ENCODE results near the gene SAFB.

DNA sequence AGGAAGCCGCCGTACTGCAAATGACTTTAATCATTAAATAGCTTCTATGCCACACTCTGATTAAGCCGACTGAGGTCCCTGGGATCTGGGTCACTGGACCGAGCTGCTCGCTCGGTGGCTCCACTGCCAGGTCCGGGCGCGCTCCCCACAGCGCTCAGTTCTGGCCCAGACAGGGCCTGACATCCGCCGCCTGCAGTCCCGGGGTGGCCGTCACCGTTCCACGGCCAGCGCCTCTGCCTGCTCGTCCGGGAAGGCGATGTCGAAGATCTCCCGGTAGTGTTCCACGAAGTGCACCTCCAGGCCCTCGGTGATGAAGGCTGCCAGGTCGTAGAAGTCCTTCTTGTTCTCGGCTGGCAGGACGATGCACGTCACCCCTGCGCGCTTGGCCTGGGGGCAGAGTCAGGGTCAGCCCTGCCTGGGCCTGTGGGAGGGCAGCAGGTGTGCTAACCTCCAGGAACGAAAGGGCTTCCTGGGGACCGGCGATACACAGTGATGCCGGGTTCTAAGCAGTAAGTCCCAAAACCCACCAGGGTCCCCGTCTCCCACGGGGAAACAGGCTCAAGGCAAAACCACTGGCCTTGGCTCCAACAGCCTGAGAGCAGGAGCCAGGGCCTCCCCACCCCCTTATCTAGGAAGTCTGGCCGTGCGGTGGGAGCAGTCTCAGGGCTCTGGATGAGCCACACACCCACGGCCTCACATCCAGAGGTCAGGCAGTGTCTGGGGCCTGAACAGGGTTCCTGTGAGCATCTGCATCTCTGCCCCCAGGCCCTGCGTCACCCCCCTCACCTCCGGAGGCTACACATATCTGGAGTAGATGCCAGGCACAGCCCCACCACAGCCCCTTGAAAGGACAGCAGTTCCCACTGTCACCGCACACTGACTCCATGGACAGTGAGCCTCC lies 69.2 kb downstream of the SAFB start:
- TF ChIP-seq, protein P1, sequence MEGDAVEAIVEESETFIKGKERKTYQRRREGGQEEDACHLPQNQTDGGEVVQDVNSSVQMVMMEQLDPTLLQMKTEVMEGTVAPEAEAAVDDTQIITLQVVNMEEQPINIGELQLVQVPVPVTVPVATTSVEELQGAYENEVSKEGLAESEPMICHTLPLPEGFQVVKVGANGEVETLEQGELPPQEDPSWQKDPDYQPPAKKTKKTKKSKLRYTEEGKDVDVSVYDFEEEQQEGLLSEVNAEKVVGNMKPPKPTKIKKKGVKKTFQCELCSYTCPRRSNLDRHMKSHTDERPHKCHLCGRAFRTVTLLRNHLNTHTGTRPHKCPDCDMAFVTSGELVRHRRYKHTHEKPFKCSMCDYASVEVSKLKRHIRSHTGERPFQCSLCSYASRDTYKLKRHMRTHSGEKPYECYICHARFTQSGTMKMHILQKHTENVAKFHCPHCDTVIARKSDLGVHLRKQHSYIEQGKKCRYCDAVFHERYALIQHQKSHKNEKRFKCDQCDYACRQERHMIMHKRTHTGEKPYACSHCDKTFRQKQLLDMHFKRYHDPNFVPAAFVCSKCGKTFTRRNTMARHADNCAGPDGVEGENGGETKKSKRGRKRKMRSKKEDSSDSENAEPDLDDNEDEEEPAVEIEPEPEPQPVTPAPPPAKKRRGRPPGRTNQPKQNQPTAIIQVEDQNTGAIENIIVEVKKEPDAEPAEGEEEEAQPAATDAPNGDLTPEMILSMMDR (IDR thresholded peaks at IDR 0.05; ENCODE audit: poor library complexity, severe bottlenecking) = no peak
- no peak for TF ChIP-seq RAD21 (conservative IDR thresholded peaks at IDR 0.05)
- no peak for TF ChIP-seq EZH2 (IDR thresholded peaks at IDR 0.05; ENCODE audit: borderline replicate concordance, insufficient read depth, low read length, poor library complexity, severe bottlenecking)
- peak; percentile 24 for TF ChIP-seq POLR2AphosphoS5 (IDR thresholded peaks at IDR 0.05)
- TF ChIP-seq EP300 (conservative IDR thresholded peaks at IDR 0.05; ENCODE audit: poor library complexity, severe bottlenecking) = no peak
- TF ChIP-seq, protein P2, sequence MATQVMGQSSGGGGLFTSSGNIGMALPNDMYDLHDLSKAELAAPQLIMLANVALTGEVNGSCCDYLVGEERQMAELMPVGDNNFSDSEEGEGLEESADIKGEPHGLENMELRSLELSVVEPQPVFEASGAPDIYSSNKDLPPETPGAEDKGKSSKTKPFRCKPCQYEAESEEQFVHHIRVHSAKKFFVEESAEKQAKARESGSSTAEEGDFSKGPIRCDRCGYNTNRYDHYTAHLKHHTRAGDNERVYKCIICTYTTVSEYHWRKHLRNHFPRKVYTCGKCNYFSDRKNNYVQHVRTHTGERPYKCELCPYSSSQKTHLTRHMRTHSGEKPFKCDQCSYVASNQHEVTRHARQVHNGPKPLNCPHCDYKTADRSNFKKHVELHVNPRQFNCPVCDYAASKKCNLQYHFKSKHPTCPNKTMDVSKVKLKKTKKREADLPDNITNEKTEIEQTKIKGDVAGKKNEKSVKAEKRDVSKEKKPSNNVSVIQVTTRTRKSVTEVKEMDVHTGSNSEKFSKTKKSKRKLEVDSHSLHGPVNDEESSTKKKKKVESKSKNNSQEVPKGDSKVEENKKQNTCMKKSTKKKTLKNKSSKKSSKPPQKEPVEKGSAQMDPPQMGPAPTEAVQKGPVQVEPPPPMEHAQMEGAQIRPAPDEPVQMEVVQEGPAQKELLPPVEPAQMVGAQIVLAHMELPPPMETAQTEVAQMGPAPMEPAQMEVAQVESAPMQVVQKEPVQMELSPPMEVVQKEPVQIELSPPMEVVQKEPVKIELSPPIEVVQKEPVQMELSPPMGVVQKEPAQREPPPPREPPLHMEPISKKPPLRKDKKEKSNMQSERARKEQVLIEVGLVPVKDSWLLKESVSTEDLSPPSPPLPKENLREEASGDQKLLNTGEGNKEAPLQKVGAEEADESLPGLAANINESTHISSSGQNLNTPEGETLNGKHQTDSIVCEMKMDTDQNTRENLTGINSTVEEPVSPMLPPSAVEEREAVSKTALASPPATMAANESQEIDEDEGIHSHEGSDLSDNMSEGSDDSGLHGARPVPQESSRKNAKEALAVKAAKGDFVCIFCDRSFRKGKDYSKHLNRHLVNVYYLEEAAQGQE (IDR thresholded peaks at IDR 0.05; ENCODE audit: borderline replicate concordance) = no peak
- TF ChIP-seq SMC3 (conservative IDR thresholded peaks at IDR 0.05; ENCODE audit: poor library complexity) = no peak
